ENCODE data around the gene ORC6.
A peak's percentile ranks its signal among the peaks of the same experiment; 100 is the strongest.

DNA sequence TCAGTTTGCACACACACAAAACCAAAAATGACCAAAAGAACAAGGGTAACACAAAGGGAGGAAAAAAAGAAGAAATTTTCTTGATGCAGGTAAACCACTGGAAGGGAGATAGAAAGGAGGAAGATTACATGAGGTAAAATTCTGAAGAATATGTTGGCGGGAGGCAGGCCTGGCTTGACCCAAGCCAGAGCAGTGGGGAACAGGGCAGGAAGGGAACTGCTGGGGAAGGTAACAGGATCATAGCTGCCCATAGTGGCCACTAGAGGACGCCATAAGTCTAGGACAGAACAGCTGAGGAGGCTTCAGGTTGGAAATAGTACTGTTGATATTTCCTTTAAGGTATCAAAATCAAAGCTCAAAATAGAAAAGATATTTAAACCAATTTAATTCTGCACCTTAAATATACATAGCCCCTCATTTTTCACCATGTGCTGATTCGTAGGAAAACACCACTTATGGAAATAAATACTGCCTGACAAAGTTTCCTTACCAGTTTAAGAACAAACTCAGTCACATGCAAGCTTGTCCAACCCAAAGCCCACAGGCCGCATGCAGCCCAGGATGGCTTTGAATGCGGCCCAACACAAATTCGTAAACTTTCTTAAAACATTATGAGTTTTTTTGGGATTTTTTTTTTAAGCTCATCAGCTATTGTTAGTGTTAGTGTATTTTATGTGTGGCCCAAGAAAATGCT, 16.0 kb upstream of the ORC6 start:
- no peak for TF ChIP-seq ZBED1 (IDR thresholded peaks at IDR 0.05)
- TF ChIP-seq, protein P1, sequence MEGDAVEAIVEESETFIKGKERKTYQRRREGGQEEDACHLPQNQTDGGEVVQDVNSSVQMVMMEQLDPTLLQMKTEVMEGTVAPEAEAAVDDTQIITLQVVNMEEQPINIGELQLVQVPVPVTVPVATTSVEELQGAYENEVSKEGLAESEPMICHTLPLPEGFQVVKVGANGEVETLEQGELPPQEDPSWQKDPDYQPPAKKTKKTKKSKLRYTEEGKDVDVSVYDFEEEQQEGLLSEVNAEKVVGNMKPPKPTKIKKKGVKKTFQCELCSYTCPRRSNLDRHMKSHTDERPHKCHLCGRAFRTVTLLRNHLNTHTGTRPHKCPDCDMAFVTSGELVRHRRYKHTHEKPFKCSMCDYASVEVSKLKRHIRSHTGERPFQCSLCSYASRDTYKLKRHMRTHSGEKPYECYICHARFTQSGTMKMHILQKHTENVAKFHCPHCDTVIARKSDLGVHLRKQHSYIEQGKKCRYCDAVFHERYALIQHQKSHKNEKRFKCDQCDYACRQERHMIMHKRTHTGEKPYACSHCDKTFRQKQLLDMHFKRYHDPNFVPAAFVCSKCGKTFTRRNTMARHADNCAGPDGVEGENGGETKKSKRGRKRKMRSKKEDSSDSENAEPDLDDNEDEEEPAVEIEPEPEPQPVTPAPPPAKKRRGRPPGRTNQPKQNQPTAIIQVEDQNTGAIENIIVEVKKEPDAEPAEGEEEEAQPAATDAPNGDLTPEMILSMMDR (IDR thresholded peaks at IDR 0.05 in 2 of 3, conservative IDR thresholded peaks at IDR 0.05 in 1 of 3; ENCODE audit: insufficient read depth in 2 of 3, low read depth in 1 of 3, low read length in 3 of 3), result peak; percentile 93 to 98 (median 97)
- TF ChIP-seq RCOR1 (IDR thresholded peaks at IDR 0.05; ENCODE audit: borderline replicate concordance in 1 of 2, low read depth in 2 of 2, low read length in 2 of 2), result no peak
- TF ChIP-seq, protein P2, sequence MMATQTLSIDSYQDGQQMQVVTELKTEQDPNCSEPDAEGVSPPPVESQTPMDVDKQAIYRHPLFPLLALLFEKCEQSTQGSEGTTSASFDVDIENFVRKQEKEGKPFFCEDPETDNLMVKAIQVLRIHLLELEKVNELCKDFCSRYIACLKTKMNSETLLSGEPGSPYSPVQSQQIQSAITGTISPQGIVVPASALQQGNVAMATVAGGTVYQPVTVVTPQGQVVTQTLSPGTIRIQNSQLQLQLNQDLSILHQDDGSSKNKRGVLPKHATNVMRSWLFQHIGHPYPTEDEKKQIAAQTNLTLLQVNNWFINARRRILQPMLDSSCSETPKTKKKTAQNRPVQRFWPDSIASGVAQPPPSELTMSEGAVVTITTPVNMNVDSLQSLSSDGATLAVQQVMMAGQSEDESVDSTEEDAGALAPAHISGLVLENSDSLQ (IDR thresholded peaks at IDR 0.05), result no peak
- no peak for TF ChIP-seq KDM1A (IDR thresholded peaks at IDR 0.05)
- no peak for TF ChIP-seq SRSF1 (IDR thresholded peaks at IDR 0.05; ENCODE audit: low read depth, low read length)
